ENCODE measurements around the gene PRKAG2.
"Not testable (repeated sequence)": the region's sequence is repeated elsewhere in the genome, so short reads cannot be mapped to it uniquely, and the experiment has no call there.

PRKAG2 gene

GRCh38 chr7:151754688-151755130 is 122.2 kb downstream of the PRKAG2 start:
- in situ Hi-C loops (cut with MboI; ENCODE audit: low sequenced_read_pairs): no loop called here

GRCh38 chr7:151754142-151754590 is 122.7 kb downstream of the PRKAG2 start:
- in situ Hi-C loops (cut with MboI; ENCODE audit: low sequenced_read_pairs): no loop called here

GRCh38 chr7:151752816-151753595 is 123.9 kb downstream of the PRKAG2 start:
- in situ Hi-C loops (cut with MboI; ENCODE audit: low sequenced_read_pairs): no loop called here

- in situ Hi-C loops (cut with MboI; ENCODE audit: low sequenced_read_pairs): no loop called here
Measured at GRCh38 chr7:151752037-151752436, 124.9 kb downstream of the PRKAG2 start.

GRCh38 chr7:151748733-151749132 is 128.2 kb downstream of the PRKAG2 start:
- in situ Hi-C loops (cut with MboI; ENCODE audit: low sequenced_read_pairs): no loop called here

GRCh38 chr7:151748021-151748420 is 128.9 kb downstream of the PRKAG2 start:
- in situ Hi-C loops (cut with MboI; ENCODE audit: low sequenced_read_pairs): not testable (repeated sequence)

GRCh38 chr7:151745706-151746105 is 131.2 kb downstream of the PRKAG2 start:
- in situ Hi-C loops (cut with MboI; ENCODE audit: low sequenced_read_pairs): no loop called here

- in situ Hi-C loops (cut with MboI; ENCODE audit: low sequenced_read_pairs): no loop called here
Measured at GRCh38 chr7:151744656-151745638, 132.0 kb downstream of the PRKAG2 start.

GRCh38 chr7:151744051-151744580 is 132.8 kb downstream of the PRKAG2 start:
- in situ Hi-C loops (cut with MboI; ENCODE audit: low sequenced_read_pairs): no loop called here

GRCh38 chr7:151743481-151743983 is 133.4 kb downstream of the PRKAG2 start:
- in situ Hi-C loops (cut with MboI; ENCODE audit: low sequenced_read_pairs): no loop called here

GRCh38 chr7:151742713-151743480 is 134.0 kb downstream of the PRKAG2 start:
- in situ Hi-C loops (cut with MboI; ENCODE audit: low sequenced_read_pairs): no loop called here

- in situ Hi-C loops (cut with MboI; ENCODE audit: low sequenced_read_pairs): no loop called here
Measured at GRCh38 chr7:151741585-151741984, 135.3 kb downstream of the PRKAG2 start.

GRCh38 chr7:151740081-151740851 is 136.6 kb downstream of the PRKAG2 start:
- in situ Hi-C loops (cut with MboI; ENCODE audit: low sequenced_read_pairs): no loop called here

- in situ Hi-C loops (cut with MboI; ENCODE audit: low sequenced_read_pairs): no loop called here
Measured at GRCh38 chr7:151738925-151739324, 138.0 kb downstream of the PRKAG2 start.

- in situ Hi-C loops (cut with MboI; ENCODE audit: low sequenced_read_pairs): no loop called here
Measured at GRCh38 chr7:151736403-151736909, 140.5 kb downstream of the PRKAG2 start.

- in situ Hi-C loops (cut with MboI; ENCODE audit: low sequenced_read_pairs): no loop called here
Measured at GRCh38 chr7:151735851-151736402, 141.0 kb downstream of the PRKAG2 start.

- in situ Hi-C loops (cut with MboI; ENCODE audit: low sequenced_read_pairs): no loop called here
Measured at GRCh38 chr7:151735186-151735850, 141.6 kb downstream of the PRKAG2 start.

- in situ Hi-C loops (cut with MboI; ENCODE audit: low sequenced_read_pairs): no loop called here
Measured at GRCh38 chr7:151732834-151733592, 143.9 kb downstream of the PRKAG2 start.

All from HL-60/S4 treated with phorbol 12-myristate 13-acetate at 8.2 ng/mL for 4 days and 3 days (cell line).